Measurements from ENCODE around the gene PARD3B.

DNA sequence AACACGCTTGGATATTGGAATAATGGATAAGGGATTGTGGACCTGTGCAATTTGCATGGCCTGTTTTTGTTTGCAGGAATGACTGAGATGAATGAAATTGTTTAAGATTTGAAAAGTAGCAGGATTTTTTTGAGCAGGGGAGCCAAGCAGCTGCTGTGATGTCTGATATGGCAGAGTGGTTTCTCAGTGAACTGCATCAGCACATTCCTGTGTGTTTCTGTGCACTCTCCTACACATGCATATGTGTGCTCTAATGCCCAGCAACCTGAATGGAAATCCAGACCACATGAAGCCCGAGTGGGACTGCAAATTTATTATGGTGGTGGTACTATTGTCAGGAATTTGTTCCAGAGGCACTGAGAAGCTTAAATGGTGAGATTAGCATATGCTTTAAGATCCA is 161.7 kb downstream of the PARD3B start:
- no peak for TF ChIP-seq CTCF (IDR thresholded peaks at IDR 0.05; ENCODE audit: insufficient read depth, low read length)
- TF ChIP-seq POLR2AphosphoS5 (IDR thresholded peaks at IDR 0.05; ENCODE audit: low read depth), result no peak
- TF ChIP-seq REST (IDR thresholded peaks at IDR 0.05; ENCODE audit: insufficient replicate concordance, low read depth), result no peak
- no peak for TF ChIP-seq GABPA (IDR thresholded peaks at IDR 0.05; ENCODE audit: low read depth)
- TF ChIP-seq SPI1 (IDR thresholded peaks at IDR 0.05; ENCODE audit: borderline replicate concordance, low read depth), result no peak
